Astrocyte of the hippocampus (primary cell): ENCODE data around the gene LHFPL6.

Experiments
- DNase-seq: peaks from one replicate; pipeline ENCODE4 v3.0.0; 2011; ENCODE audit warnings: low read depth, low spot score

The LHFPL6 gene

DNA sequence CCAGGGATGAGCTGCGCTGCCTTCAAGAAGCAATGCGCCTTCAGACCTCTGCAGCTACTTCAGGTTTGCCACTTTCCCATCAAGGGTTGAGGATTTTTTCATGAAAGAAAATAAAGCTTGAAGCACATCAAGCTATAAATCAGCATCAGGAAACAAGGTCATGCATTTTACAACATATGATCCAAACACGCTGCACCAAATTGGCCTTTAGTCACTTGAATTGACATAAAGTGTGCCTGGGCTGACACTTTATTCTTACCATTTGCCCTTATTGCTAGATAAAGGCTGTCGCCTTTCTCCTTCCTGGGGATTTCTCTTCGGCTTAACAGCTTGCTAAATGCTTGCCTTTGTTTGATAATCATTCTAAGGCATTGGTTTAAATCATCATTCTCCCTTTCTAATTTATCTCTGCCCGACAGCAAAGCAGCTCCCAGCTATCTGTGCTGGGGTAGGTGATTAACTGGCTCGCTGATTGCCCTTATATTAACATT lies 87.7 kb downstream of the LHFPL6 start:
- peak; percentile 12 for DNase-seq

DNA sequence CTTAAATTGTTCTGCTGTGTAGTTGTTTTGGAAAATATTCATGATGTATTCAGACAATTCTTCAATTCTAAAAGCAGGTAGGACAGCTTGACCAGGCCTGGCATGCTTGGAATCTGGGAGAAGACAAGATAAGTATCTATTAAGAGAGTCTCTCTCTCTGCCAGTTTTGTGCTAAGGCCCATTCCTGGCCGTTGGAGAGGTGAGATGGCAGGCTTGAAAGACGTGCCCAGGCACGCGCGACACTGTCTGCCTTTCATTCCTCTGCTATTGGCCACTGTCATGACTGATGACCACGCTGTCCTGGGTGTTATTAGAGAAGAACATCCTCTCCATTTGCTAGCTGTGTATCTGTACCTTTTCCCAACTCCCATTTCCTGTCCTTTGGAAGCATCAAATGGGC lies 90.3 kb downstream of the LHFPL6 start:
- no peak for DNase-seq

DNA sequence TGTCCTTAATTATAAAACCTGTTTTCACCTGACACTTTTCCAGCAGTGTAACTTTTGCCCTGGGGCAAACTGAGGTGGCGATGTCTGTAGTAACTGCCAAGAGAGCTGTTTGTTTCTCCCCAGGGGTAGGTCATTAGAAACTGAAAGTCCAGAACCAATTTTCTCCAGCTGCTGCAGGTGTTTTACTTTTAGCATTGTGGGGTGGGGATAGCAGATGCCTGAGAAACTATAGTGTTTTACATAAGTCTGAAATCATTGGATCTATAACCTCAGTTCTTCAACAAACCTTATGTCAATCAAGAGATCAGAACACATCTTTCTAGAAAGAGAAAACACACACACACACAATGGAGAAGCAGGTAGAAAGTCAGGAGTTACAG lies 92.7 kb downstream of the LHFPL6 start:
- DNase-seq, result no peak

DNA sequence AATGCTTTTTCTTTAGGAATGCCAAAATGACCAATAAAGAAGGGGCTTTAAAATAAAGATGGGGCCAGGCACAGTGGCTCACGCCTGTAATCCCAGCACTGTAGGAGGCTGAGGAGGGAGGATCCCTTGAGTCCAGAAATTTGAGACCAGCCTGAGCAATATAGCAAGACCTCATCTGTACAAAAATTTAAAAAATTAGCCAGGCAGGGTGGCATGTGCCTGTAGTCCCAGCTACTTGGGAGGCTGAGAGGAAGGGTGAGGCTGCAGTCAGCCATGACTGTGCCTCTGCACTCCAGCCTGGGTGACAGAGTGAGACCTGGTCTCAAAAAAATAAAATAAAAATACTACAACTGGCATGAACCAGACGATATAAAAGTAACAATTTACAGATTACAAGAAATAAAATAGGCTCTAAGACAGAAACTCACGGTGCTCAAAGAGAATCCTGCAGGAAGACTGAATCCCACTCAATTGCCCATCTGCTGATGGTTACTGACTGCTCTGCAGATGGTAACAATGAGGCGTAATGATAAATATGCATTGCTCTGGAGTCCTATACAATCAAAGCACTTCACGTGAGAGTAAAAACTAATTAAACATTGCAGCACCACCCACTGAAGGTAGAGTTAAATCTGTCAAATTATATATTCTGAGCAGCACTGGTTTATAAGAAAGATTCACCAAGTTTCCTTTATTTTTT lies 93.2 kb downstream of the LHFPL6 start:
- no peak for DNase-seq

DNA sequence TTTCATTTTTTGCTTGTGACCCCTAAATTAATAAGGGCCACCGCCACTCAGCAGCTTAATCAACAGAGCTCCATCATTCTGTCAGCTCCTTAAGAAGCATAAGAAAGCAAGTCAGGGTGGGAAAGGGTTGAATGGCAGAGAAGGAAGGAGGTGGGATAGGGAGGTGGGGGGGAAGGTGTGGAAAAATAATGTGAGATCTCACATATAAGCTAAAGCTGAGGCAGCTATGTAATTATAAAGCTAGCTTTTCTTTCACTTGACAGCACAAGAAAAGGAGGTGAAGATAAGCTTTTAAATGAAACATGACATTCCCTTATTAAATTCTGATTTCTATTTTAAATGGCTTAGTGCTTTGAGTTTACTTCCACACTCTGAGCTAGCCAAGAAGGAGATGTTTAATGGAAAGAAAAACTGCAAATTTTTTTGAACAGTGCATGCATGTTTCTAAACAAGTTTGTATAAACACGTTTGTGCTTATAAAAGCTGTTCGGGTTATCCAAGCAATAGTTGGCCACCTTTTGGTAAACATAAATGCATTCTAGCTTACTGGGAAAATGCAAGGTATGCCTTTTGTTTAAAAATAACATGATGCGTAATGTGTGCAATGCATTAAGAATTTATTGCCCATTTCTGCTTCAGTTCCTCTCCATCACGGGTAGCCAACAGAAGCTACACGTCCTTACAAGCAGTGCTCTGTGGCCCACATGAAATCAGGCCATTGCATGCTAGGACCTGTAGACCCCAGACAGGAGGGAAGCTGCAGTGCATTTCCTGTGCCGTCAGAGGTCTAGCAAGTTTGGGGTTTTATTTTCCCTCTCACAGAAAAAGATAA lies 96.2 kb downstream of the LHFPL6 start:
- DNase-seq, result peak; percentile 52

DNA sequence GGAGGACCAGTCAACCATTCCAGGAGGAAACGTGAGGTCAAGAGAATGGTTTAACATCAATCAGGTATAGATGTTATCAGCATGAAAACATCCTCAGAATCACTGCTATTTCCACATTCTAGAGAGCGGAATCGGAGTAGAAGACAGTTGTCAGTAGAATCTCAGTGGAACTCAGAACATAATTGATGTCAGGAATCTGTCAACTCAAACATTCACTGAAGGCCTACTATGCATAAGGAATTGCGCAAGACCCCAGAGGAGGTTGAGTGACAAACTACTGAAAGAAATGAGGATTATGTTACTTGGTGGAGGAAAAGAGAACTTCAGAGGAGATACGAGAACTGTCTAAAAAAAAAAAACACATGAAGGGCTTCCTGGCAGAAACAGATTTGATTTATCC lies 97.8 kb downstream of the LHFPL6 start:
- DNase-seq, result no peak

DNA sequence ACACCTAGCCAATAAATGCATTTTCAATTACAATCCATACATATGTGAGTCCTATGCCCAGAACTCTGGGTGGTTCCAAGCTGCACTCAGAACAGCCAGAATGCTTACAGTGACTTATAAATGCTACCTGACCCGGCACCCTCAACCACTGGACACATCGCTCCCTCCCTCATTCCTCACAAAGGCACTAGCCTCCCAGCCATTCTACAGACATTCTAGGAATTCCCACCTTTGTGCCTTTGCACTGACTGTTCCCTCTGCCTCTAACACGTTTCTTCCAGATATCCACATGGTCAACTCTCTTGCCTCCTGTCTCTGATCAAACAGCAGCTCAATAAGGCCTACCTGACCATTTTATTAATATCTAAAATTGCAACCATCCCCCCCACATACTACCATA lies 99.9 kb downstream of the LHFPL6 start:
- no peak for DNase-seq

DNA sequence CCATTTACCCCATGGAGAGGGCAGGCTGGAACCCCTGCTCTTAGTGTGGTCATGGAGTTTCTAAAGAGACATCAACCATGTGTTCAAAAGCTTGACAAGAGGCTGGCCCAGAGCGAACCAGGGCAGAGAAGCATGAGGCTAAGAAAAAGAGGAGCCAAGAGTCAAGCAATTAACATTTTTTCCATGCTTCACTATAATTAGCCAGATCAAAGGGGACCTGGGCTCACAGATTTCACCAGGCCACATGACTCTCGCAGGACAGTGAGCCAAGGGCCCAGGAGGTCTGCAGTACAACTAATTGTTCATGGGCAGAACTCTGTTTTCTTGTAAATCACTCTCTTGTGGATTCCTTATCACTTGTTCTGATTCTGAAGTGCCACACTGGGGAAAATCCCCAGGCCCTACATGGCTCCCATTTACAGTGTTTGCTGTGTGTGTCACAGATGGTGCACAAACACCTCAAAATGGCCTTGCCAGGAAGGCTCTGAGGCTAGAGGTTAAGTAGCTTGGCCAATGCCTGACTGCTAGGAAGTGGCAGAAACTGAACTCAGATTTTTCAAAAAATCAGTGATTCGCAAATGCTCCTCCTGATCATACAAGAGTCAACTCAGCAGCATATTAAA lies 101.2 kb downstream of the LHFPL6 start:
- peak; percentile 88 for DNase-seq

DNA sequence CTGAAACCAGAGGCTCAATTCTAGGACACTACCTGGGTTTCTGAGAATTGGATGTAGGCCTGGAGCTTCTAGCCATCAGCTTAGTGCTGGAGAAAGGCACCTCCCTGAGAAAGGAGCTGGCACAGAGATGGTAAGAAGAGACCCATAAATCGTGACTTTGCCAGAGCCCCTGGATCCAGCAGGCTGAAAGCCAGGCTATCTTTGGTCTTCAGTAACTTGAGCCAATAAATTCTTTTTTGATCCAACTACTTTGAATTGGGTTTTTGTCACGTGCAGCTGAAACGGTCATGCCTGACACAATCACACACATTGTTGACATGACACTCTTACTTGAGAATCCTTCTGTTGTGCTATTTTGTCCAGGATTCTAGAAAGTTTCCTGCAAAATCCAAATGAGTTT lies 103.4 kb downstream of the LHFPL6 start:
- no peak for DNase-seq

DNA sequence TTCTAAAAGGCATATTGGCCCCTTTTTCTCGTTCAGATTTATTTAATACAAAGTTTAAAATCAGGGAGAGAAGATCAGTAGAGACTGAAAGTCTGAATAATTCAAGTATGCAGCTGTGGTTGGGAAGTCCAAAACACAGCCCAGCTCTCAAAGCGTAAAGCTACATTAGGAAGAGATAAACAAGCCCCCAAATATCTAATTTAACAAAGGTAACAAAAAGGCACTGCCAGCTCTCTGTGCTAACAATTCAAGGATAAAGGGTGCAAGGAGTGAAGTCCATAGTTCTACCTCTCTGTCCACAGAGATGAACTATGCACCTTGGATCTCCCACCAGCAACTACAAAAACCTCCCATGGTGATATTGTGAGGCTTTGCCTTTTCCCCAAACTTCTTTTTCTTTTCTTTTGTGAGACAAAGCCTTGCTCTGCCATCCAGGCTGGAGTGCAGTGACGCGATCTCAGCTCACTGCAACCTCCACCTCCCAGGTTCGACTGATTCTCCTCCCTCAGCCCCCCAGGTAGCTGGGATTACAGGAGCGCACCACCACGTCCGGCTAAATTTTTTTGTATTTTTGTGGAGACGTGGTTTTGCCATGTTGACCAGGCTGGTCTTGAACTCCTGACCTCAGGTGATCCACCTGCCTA lies 104.4 kb downstream of the LHFPL6 start:
- DNase-seq, result no peak

DNA sequence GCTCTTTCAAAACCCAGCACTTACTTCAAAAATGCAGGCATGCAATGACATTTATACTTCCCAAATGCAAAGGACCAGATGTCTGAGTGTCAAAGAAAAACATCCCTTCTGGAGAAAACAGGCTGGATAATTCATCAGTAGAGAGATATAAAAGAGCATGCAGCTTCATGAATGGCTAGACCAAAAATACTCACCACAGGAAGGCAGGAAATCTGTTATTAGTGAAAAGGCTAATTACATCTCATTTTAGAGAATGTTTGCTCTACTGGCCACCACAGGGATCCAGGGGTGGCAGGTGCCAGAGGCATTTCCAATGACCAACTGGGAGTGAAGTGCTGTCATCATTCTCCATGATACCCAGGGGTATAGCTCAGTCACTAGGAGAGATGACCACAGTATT lies 106.5 kb downstream of the LHFPL6 start:
- no peak for DNase-seq

DNA sequence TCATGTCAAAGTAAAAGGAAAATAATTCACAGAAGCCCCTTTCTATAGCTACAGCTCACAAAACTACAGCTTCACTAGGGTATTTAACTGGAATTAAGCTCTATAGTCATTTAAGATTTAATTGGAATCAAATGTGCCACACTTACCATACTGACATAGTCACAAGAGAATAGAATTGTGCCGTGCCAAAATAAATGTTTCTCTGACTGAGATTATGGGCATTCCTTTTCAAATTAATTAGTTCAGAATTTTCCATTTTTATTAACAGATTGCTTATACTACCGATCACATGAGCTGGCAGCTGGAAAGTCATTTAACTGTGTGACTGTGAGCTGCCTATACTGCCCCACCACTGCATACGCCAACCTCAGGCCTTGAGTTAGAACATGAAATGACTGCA lies 108.4 kb downstream of the LHFPL6 start:
- no peak for DNase-seq

DNA sequence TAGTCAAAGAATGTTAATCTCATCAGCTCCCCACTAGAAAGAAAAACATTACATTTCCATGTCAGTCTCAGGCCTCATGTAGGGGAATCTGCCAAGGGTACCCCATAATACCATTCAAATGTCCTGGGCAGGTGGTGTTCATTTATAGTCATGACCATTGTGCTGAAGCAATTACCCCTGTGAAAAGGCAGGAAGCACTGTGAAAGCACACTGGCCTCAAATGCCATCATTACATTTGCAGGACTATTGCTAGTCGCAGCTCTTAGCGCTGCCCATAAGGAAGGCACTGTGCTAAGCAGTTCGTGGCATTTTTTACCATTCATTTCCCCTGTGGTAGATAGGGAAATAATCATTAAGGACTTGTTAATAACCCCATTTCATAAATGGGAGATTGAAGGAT lies 109.0 kb downstream of the LHFPL6 start:
- peak; percentile 35 for DNase-seq

DNA sequence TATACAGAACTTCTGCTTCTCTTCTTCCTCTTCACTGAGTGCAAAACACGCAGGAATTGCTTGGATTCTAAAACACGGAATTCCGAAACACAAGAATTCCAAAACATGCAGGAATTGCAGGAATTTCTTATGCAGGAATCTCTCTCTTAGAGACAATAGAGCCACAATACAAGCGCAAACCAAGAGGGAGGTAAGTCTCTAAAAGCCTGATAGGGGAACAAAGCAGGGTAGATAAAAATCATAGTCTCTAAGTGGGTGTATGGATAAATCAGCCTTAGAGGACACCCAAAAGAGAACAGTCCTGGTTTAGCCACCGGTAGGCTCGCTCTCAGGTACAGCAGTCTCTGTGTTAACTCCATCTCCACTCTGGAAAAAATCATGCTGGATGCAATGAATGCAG lies 112.9 kb downstream of the LHFPL6 start:
- DNase-seq, result peak; percentile 53

DNA sequence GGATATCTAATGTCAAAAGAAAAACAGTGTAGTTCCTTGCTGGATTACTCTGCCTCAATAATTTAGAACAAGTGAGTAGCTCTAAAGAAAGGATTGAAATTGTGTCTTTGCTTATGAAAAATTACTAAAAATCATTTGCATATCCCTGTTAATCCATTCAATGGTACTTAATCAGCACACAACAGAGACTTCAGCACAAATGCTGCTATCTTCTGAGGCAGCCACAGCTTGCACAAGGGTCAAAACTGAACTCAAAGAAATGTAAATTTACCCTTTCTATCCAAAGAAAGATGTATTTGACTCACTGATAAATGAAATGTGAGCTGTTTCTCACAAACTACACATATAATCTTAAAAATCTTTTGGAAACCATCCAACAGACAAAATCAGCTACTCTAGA lies 116.2 kb downstream of the LHFPL6 start:
- no peak for DNase-seq

DNA sequence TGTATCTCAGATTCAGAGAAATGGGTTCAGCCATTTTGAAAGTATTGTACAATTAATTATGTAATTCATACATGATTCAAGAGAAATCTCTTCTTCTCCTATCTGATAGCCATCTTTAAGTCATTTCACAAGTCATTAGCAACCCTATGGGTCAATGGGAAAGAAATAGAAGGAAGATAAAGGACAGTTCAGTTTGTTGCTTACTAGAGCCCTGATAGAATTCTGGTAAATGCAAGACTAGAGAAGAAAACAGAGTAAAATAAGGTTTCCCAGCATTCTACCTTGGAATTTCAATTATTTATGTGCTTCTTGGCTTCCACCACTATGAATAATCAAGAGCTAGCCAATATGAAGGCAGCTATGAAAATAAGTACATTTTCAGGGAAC lies 117.7 kb downstream of the LHFPL6 start:
- peak; percentile 58 for DNase-seq

DNA sequence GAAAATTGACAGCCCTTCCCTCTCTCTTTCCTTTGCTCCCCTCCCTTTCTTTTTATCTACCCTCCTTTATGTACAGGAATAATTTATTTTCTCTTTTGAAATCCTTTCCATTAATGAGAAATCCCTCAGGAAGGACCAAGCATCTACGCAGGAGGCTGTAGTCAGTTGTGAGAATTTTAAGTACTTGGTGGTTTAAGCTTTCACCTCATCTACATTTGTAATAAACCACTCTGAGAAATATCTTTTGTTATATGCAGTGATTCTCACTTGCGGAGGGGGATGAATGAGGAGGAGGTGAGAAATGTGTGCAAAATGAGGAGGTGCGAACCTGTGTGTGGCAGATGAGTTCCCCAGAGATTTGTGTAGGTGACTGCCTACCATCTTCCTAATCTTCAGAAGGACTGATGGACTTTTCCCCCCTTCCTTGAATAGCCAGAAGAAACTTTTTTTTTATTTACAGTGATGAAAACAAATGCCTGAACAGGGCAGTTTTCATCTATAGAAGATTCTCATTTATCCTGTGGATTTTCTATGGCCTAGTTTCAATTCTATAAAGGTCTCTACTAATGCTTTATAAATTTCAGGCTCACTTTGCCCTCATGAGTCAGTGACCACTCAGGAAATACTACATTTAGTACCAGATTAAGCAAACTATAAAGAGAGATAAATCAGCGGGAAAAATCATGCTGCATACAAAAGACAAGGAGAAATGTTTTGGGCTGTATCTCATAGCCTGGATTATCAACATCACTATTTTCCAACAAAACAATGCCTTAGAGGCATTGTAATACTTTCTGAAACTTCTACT lies 118.3 kb downstream of the LHFPL6 start:
- DNase-seq, result peak; percentile 46

DNA sequence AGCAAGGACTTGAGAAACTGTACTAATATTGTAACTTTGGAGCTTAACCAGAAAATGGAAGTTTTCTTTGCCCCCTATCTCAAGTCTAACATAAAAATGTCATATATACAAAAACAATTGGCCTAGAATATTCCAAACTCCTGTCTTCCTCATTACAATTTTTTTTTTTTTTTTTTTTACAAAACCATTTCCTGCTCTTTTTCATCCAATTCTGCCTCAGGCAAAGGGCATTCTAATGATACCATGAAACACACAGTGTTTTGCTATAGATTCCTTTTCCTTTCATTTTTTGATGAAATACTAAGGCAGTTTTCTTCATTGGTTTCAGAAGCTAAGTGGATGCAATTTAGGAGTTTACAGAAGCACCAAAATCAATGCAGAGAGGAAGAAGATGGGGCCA lies 119.7 kb downstream of the LHFPL6 start:
- no peak for DNase-seq

DNA sequence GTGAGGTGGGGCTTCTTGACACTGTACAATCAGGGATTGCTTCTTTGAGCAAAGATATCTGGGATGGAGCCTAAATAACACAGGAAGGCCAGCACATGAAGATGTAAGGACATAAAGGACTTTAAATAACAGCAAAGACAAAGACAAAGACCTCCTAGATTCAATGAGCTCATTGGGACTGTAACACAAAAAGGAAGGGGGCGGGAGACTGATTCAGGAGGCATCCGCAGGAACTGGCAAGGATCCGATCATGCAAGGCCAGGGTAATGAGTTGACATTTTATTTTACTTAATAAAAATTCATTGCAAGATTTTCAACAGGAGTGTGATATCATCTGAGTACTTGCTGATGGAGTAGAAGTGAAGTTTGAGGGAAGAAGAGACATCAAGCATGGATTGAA lies 121.5 kb downstream of the LHFPL6 start:
- DNase-seq, result no peak

DNA sequence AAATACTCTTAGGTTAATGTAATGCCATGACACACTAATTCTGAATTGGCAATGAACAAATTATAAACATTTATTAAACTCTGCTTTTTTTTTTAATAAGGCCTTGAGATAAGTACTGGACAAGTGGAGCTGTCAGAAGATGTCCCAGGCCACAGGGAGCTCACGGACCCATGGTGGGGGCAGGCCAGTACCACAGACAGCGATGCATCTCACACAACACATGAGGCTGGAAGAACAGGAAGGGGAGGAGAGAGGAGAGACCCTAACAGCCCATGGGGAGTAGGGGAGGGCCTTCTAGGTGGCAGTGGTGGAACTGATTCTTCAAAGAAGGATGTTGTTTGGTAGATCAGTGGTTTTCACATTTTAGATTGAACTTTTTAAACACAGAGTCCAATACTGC lies 128.4 kb downstream of the LHFPL6 start:
- DNase-seq, result no peak

DNA sequence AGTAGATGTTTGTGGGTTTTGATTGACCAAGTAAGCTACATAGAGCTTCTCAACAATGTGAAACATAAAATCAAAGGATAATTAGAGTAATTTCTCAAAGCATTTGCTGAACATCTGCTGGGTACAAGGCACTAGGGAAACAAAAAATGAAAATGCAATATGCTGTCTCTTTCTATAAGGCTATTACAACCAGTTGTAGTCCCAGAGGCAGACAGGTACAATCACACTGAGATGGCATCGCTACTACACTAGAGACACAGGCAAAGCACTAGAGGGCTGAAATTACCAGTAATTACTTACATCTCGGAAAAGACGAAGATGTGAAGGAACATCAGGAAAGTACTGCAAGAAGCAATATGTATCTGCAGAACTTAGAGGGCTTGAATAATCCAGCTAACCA lies 133.3 kb downstream of the LHFPL6 start:
- DNase-seq, result no peak
